Stimulated activated naive CD8-positive, alpha-beta T cell treated with anti-CD3 and anti-CD28 coated beads, Interleukin-15, amount 100 ng/mL, for 72 hours (primary cell): ENCODE results near the gene ALPK3.

Experiments
- ATAC-seq: fragments of 150-1000 bp; cut with Tn5 transposase; 2 replicates; pipeline ENCODE4 v1.10.0; 2021; ENCODE audit warnings: mild to moderate bottlenecking, moderate library complexity
- DNase-seq, 2 donors: peaks; one replicate each; pipeline ENCODE4 v3.0.0; 2021 to 2022
- H3K27ac Mint-ChIP-seq, 2 donors: one replicate each; pipeline ENCODE4 v1.8.0; 2022; ENCODE audit warnings: mild to moderate bottlenecking in 2 of 2, mixed read lengths in 2 of 2, moderate library complexity in 2 of 2
- H3K27me3 Mint-ChIP-seq: one replicate; pipeline ENCODE4 v1.8.0; 2022; ENCODE audit warnings: mixed read lengths
- H3K4me1 Mint-ChIP-seq: one replicate; pipeline ENCODE4 v1.8.0; 2022; ENCODE audit warnings: mild to moderate bottlenecking, mixed read lengths
- H3K4me3 Mint-ChIP-seq, 2 donors: one replicate each; pipeline ENCODE4 v1.8.0; 2022; ENCODE audit warnings: mild to moderate bottlenecking in 2 of 2, mixed read lengths in 2 of 2, moderate library complexity in 1 of 2
- H3K9me3 Mint-ChIP-seq, 2 donors: one replicate each; pipeline ENCODE4 v1.8.0; 2022; ENCODE audit warnings: mixed read lengths in 2 of 2

The ALPK3 gene

GRCh38 chr15:84898761-84899160 is 81.6 kb downstream of the ALPK3 start:
- Mint-ChIP-seq H3K9me3 (peaks cover 0 to 8% of the 10 kb centered on the region in 2 donors), H3K4me1 (no peaks in the 10 kb centered on the region)

GRCh38 chr15:84899750-84900149 is 82.6 kb downstream of the ALPK3 start:
- no peak for DNase-seq
- H3K4me3 Mint-ChIP-seq, result no peak overlapping the region
- H3K9me3 Mint-ChIP-seq, result peaks cover 0 to 8% of the 10 kb centered on the region in 2 donors
- H3K4me1 Mint-ChIP-seq, result no peaks in the 10 kb centered on the region
- no peak for ATAC-seq
- no peak overlapping the region for H3K27ac Mint-ChIP-seq
- H3K27me3 Mint-ChIP-seq, result peaks cover 9% of the 10 kb centered on the region

More at GRCh38 chr15:84898761-84899160, 81.6 kb downstream of the ALPK3 start:
- no peak overlapping the region for H3K4me3 Mint-ChIP-seq
- ATAC-seq (no peak), DNase-seq (no peak)
- H3K27ac Mint-ChIP-seq, result no peak overlapping the region
- peaks cover 9% of the 10 kb centered on the region for H3K27me3 Mint-ChIP-seq

- H3K27me3 Mint-ChIP-seq, result peaks cover 9% of the 10 kb centered on the region
- H3K4me1 Mint-ChIP-seq, result no peaks in the 10 kb centered on the region
- no peak overlapping the region for H3K27ac Mint-ChIP-seq
- no peak for DNase-seq
- no peak for ATAC-seq
- peaks cover 0 to 8% of the 10 kb centered on the region in 2 donors for H3K9me3 Mint-ChIP-seq
- H3K4me3 Mint-ChIP-seq, result no peak overlapping the region
Measured at GRCh38 chr15:84901540-84901939, 84.4 kb downstream of the ALPK3 start.

- peaks cover 4% of the 10 kb centered on the region for H3K27me3 Mint-ChIP-seq
- DNase-seq (no peak), ATAC-seq (no peak)
- no peak overlapping the region for H3K4me3 Mint-ChIP-seq
- H3K4me1 Mint-ChIP-seq, result no peaks in the 10 kb centered on the region
- H3K9me3 Mint-ChIP-seq, result peaks cover 0 to 5% of the 10 kb centered on the region in 2 donors
- no peak overlapping the region for H3K27ac Mint-ChIP-seq
Measured at GRCh38 chr15:84903751-84904150, 86.6 kb downstream of the ALPK3 start.

GRCh38 chr15:84904419-84904818 is 87.3 kb downstream of the ALPK3 start:
- H3K27me3 Mint-ChIP-seq, result no peaks in the 10 kb centered on the region
- no peaks in the 10 kb centered on the region for H3K4me1 Mint-ChIP-seq
- ATAC-seq (no peak), DNase-seq (no peak)
- H3K9me3 Mint-ChIP-seq, result no peaks in the 10 kb centered on the region
- no peak overlapping the region for H3K4me3 Mint-ChIP-seq
- no peak overlapping the region for H3K27ac Mint-ChIP-seq

GRCh38 chr15:84905016-84905916 is 88.1 kb downstream of the ALPK3 start:
- DNase-seq (no peak), ATAC-seq (no peak)
- Mint-ChIP-seq H3K27me3 (no peaks in the 10 kb centered on the region), H3K27ac (peak overlapping the region in 1 of 2 donors; percentile 62), H3K9me3 (no peaks in the 10 kb centered on the region), H3K4me1 (no peaks in the 10 kb centered on the region), H3K4me3 (no peak overlapping the region)

- Mint-ChIP-seq H3K27ac (no peak overlapping the region), H3K9me3 (no peaks in the 10 kb centered on the region), H3K4me1 (peaks cover 7% of the 10 kb centered on the region), H3K27me3 (no peaks in the 10 kb centered on the region), H3K4me3 (no peak overlapping the region)
- DNase-seq (no peak), ATAC-seq (no peak)
Measured at GRCh38 chr15:84907731-84908130, 90.6 kb downstream of the ALPK3 start.

- Mint-ChIP-seq H3K9me3 (no peaks in the 10 kb centered on the region), H3K4me1 (peaks cover 11% of the 10 kb centered on the region)
Measured at GRCh38 chr15:84908564-84908963, 91.4 kb downstream of the ALPK3 start.

GRCh38 chr15:84909029-84909428 is 91.9 kb downstream of the ALPK3 start:
- Mint-ChIP-seq H3K9me3 (no peaks in the 10 kb centered on the region), H3K4me3 (no peak overlapping the region), H3K4me1 (peaks cover 11% of the 10 kb centered on the region), H3K27me3 (no peaks in the 10 kb centered on the region), H3K27ac (no peak overlapping the region)
- no peak for DNase-seq
- no peak for ATAC-seq

More at GRCh38 chr15:84908564-84908963, 91.4 kb downstream of the ALPK3 start:
- Mint-ChIP-seq H3K27ac (no peak overlapping the region), H3K27me3 (no peaks in the 10 kb centered on the region), H3K4me3 (no peak overlapping the region)
- no peak for DNase-seq
- ATAC-seq, result no peak

GRCh38 chr15:84909782-84910181 is 92.6 kb downstream of the ALPK3 start:
- DNase-seq, result no peak
- no peaks in the 10 kb centered on the region for H3K27me3 Mint-ChIP-seq
- peaks cover 14% of the 10 kb centered on the region for H3K4me1 Mint-ChIP-seq
- ATAC-seq, result no peak
- H3K4me3 Mint-ChIP-seq, result no peak overlapping the region
- H3K9me3 Mint-ChIP-seq, result no peaks in the 10 kb centered on the region
- H3K27ac Mint-ChIP-seq, result no peak overlapping the region

GRCh38 chr15:84910928-84911623 is 93.9 kb downstream of the ALPK3 start:
- Mint-ChIP-seq H3K4me3 (no peak overlapping the region), H3K27ac (no peak overlapping the region), H3K4me1 (peaks cover 26% of the 10 kb centered on the region)

GRCh38 chr15:84911879-84912660 is 94.9 kb downstream of the ALPK3 start:
- no peak overlapping the region for H3K27ac Mint-ChIP-seq

More at GRCh38 chr15:84910928-84911623, 93.9 kb downstream of the ALPK3 start:
- H3K9me3 Mint-ChIP-seq, result no peaks in the 10 kb centered on the region
- DNase-seq (no peak), ATAC-seq (no peak)
- H3K27me3 Mint-ChIP-seq, result peaks cover 11% of the 10 kb centered on the region

GRCh38 chr15:84913360-84913723 is 96.2 kb downstream of the ALPK3 start:
- no peak overlapping the region for H3K27ac Mint-ChIP-seq
- no peak for ATAC-seq

More at GRCh38 chr15:84911879-84912660, 94.9 kb downstream of the ALPK3 start:
- no peak for DNase-seq
- Mint-ChIP-seq H3K4me3 (no peak overlapping the region), H3K4me1 (peaks cover 26% of the 10 kb centered on the region), H3K27me3 (peaks cover 11% of the 10 kb centered on the region), H3K9me3 (no peaks in the 10 kb centered on the region)
- ATAC-seq, result no peak

GRCh38 chr15:84914351-84914750 is 97.2 kb downstream of the ALPK3 start:
- Mint-ChIP-seq H3K27ac (no peak overlapping the region), H3K4me1 (peaks cover 26% of the 10 kb centered on the region), H3K9me3 (no peaks in the 10 kb centered on the region), H3K4me3 (peak overlapping the region in 1 of 2 donors; percentile 89), H3K27me3 (peaks cover 11% of the 10 kb centered on the region)
- DNase-seq (no peak), ATAC-seq (no peak)

More at GRCh38 chr15:84913360-84913723, 96.2 kb downstream of the ALPK3 start:
- Mint-ChIP-seq H3K27me3 (peaks cover 11% of the 10 kb centered on the region), H3K9me3 (no peaks in the 10 kb centered on the region), H3K4me1 (peaks cover 26% of the 10 kb centered on the region), H3K4me3 (no peak overlapping the region)
- DNase-seq, result no peak

- DNase-seq, result peak; percentile 42 to 50
- ATAC-seq, result peak; percentile 96
- peaks cover 11% of the 10 kb centered on the region for H3K27me3 Mint-ChIP-seq
- H3K4me3 Mint-ChIP-seq, result peak overlapping the region; percentile 76 to 89
- H3K27ac Mint-ChIP-seq, result peak overlapping the region; percentile 92 to 93
- H3K9me3 Mint-ChIP-seq, result no peaks in the 10 kb centered on the region
- H3K4me1 Mint-ChIP-seq, result peaks cover 26% of the 10 kb centered on the region
Measured at GRCh38 chr15:84914909-84915605, 97.9 kb downstream of the ALPK3 start.
